Measurements from ENCODE around the gene LY86.

Gene LY86

DNA sequence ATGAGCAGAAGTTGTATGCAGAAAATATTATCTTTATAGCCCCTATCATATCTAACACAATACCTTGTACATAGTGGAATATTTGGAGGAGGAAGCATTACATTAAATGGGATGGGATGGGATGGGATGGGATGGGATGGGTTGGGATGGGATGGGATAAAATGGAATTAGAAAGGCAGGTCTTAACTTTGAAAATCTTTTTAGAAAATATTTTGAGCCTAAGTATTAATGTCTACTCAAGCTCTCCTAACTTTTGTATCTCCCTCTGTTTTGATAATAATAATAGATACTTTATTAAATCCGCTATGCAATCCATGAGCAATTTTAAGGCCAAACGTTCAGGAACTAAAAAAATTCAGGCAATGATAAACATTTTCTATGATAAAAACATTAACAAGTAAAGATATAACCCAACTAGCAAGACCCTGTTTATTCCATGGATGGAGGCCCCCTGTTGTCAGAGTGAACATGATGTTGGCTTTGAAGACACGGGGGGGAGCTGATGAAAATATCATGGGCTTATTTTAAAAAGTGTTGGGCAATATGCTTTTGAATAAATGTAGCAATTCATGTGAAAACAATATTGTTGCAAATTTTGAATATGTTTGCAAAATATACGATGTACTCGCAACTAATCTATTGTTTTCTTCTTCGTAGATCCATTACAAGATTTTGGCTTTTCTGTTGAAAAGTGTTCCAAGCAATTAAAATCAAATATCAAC, 35.9 kb downstream of the LY86 start:
- DNase-seq, result no peak

DNA sequence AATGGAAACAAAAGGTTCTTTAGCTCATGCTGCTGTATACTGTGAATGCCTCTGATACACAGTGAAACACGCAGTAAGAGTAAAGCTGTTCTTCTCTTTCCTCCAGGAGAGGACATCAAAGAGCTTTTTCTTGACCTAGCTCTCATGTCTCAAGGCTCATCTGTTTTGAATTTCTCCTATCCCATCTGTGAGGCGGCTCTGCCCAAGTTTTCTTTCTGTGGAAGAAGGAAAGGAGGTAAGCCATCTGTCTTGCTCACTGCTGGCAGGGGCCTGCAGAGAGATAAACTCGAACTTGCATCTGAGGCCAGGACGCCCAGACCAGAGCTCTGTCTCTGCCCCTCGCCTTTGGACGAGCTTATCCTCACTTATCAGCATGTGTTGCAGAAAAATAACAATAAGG, 37.7 kb downstream of the LY86 start:
- DNase-seq, result no peak

- DNase-seq, result no peak
Measured at GRCh38 chr6:6629402-6629801, 40.9 kb downstream of the LY86 start.

GRCh38 chr6:6631053-6631452, 42.5 kb downstream of the LY86 start:
- DNase-seq, result no peak

- DNase-seq, result no peak
Measured at GRCh38 chr6:6631534-6632276, 43.2 kb downstream of the LY86 start.

- no peak for DNase-seq
Measured at GRCh38 chr6:6633898-6634734, 45.6 kb downstream of the LY86 start.

GRCh38 chr6:6634735-6635075, 46.2 kb downstream of the LY86 start:
- no peak for DNase-seq

DNA sequence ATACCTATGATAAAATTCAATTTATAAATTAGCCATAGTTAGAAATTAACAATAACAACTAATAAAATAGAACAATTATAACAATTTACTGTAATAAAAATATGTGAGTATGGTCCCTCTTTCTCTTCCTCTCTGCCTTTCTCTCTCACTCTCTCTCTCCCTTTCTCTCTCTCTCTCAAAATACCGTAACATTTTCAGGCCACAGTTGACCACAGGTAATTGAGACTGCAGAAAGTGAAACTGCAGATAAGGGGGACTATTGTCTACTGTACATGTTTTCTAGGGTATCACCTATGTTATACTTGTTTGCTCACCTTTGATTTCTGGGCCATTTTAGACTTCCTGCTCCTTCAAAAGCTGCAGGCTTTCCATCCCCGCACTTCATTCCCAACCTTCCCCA, 46.8 kb downstream of the LY86 start:
- no peak for DNase-seq

GRCh38 chr6:6635869-6636268, 47.3 kb downstream of the LY86 start:
- no peak for DNase-seq

DNA sequence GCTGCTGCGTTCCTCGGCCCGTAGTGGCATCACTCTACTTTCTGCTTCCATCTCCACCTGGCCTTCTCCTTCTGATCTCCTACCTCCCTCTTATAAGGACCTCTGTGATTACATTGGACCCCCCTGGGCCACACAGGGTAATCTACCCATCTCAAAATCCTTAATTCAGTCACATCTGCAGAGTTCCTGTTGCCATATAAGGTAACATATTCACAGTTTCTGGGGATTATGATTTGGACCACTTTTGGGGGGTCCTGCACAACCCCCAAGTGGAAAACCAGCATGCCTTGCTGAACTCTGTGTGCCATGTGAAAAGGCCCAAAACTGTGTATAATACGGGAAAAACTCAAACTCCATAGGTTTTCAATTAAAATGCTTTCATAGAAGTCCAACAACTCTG, 51.1 kb downstream of the LY86 start:
- DNase-seq, result no peak

DNA sequence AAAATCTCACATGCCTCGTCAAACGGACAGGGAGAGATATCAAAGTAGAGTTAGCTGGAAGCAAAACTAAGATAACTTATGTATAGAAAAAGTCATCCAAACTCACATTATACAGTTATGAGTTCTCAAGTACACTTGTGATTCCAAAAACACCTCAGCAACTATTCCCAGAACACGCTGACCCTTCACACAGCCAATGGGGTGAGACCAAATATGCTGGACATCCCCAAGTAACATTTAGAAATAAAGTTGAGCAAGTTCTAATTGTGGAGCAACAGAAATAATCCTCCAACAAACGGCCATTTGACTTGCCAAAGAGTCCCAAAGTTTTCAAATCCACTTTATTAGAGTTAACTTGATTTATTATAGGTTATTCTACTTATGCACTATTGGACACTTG, 52.4 kb downstream of the LY86 start:
- DNase-seq, result no peak

- no peak for DNase-seq
Measured at GRCh38 chr6:6643398-6643797, 54.9 kb downstream of the LY86 start.

DNA sequence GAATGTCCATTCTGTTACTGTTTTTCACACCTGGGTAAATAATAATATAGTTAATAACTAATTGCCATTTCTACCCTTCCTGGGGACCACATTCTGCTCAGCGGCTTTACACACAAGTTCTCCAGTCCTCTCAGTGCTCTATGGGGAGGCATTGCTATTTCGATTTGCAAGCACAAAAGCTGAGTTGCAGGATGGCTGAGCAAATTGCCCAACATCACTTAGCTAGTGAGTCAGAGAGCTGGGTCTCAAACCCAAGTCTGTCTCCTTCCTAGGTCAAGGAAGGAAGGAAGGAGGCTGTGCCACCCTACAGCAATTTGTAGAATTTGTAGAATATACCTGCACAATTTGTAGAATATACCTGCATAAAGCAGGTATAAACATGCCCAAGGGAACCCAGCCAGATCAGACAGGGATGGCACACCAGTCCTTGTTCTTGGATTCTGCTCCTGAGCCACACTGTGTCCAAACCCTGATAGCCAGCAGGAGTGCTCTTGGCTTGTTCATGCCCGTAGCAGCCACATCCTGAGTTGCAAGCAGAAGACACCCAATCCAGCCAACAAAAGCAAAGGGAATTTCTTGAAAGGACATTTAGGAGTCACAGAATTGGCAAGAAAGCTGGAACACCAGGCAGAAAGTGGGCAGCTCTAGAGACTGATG, 56.9 kb downstream of the LY86 start:
- DNase-seq, result no peak

GRCh38 chr6:6646384-6646783, 57.9 kb downstream of the LY86 start:
- DNase-seq, result no peak

DNA sequence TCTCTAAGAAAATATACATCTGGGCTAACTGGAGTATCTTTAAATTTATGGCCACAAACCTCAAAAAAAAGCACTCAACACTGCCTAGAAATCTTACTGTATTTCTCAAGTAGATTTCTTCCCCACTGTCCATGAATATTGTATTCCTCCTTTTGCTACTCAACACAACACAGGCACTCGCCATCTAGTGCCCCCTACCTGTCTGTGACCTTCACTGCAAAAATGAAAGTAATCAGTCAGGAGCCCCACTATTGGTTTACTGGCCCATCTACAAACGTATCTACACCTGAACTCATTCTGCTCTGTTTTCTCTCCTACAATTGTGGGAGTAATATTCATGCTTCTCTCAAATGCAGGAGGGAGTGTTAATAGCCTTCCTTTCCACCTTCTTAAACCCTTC, 58.3 kb downstream of the LY86 start:
- DNase-seq, result no peak

DNA sequence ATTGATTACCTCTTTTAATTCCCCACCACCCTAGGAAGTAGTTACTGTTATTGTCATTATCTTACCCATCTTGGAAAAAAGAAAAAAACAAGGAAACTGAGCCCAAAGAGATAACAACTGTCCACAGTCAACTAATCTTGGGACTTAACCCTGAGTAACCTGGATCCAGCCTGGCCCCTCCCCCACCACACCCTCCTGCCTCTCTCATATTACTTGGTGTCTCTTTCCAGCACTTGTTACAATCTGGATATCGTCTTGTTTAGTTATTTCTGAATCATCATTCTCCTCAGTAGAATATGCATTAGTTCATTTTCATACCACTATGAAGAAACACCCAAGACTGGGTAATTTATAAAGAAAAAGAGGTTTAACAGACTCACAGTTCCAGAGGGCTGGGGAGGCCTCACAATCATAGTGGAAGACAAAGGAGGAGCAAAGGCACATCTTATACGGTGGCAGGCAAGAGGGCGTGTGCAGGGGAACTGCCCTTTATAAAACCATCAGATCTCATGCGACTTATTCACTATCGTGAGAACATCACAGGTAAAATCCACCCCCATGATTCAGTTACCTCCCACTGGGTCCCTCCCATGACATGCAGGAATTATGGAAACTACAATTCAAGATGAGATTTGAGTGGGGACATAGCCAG, 60.3 kb downstream of the LY86 start:
- no peak for DNase-seq

- DNase-seq, result no peak
Measured at GRCh38 chr6:6649824-6650349, 61.4 kb downstream of the LY86 start.

DNA sequence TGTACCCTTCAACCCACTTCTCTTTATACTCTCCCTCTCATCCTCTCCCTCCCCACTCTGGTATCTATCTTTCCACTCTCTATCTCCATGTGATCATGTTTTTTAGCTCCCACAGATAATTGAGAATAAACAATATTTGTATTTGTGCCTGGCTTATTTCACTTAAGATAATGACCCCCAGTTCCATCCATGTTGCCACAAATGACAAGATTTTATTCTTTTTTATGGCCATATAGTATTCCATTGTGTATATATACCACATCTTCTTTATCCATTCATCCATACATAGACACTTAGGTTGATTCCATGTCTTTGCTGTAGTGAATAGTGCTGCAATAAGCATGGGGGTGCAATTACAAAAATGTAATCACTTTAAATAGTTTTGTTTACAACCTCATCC, 62.3 kb downstream of the LY86 start:
- no peak for DNase-seq

DNA sequence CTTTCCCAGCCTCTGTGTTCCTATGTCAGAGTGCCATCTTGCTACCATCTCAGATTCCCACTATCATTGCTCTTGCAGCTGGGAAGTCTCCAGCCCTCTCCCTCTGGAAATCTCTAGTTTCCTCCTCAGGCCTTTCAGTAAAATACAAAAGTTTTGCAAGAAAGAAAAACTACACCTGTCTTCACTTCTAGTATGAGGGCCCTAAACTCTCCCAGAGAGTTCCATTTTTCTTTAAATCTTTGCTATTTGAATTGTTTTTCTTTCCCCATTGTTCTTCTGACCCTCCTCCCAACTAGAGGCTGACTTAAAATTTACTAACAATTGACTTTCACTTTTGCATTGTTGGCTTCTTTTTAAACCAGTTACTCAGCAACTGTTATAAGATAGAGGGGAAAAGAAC, 62.8 kb downstream of the LY86 start:
- DNase-seq, result no peak

DNA sequence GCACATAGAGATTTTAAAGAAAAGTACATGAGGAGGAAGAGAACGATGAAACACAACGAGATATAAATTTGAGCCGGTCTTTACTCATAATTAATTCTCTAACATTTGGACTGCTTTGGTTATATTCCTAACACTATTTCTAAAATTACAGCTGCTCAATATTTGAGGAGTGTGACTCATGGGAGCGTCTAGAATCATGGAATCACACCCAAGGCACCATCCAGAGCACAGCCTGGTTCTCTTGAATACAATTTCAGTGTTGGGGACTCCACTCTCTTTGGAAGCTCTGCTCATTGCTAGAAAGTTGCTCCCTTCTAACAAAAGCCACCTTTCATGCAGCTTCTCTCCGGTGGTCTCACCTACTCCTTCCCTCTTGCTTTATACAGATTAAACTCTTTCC, 64.4 kb downstream of the LY86 start:
- DNase-seq, result no peak

DNA sequence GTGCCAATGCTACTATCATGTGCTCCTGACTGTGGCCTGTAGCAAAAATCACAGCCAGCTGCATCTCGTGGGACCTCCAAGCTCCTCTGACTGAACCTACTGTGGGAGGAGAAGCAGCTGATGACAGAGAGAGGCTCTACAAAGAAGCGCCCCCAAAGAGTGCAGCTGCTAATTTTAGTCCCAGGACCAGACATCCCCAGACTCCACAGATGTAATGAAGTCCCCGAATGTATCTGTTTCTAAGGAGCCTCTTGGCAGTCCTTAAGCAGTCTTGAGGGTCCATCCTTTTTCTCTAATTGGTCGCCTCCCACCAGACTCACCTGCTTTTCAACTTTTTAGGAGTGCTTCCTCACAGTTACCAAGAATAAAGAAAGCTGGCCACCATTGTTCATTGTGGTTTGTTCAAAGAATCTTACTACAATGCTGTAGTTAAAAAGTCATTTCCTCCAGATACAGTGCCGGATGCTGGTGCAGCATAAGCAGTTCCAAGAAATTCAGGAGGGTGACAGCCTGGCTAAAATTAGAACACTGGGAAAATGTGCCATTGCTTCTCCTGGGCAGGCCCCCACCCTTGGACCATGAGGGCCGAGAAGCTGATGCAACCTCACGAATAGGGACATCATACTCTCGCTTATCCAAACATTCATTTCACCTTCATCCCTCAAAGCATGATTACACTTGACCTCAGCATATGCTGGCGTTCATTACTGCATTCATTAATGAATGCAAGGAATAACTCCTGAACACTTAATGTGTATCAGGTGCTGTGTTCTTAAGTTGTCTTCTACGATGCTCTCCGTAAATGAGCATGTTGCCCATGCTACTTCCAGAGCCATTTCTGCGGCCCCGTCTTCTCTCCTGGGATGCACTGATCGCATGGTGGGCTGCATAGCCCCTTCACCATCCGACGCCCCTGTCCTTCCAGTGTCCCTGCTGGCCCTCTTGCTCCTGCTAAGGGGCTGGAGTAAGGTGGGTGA, 66.4 kb downstream of the LY86 start:
- DNase-seq, result no peak

All from DMS79 (cell line).